ENCODE data around the gene ARHGEF17. TPM values are rescaled to one million over a fixed set of nuclear protein-coding genes. Genes with fewer than 3 reads are reported as not detected.

ARHGEF17 gene
- total RNA-seq, 2 donors from 2014 or later, result 6.8 to 14.4 TPM

GRCh38 chr11:73288873-73289707, 19.0 kb upstream of the ARHGEF17 start:
- ATAC-seq, result peak; percentile 83
- intact Hi-C loops (cut with DNase I, micrococcal nuclease), result no loop called here
- DNase-seq, result peak; percentile 66 to 68

- no peak for ATAC-seq
- intact Hi-C loops (cut with DNase I, micrococcal nuclease), result no loop called here
- DNase-seq, result no peak
These were observed 17.5 kb upstream of the ARHGEF17 start for GRCh38 chr11:73290536-73290935.

- no peak for DNase-seq
- intact Hi-C loops (cut with DNase I, micrococcal nuclease), result no loop called here
These were observed 16.9 kb upstream of the ARHGEF17 start for GRCh38 chr11:73291196-73291595.

GRCh38 chr11:73291781-73292524, 16.1 kb upstream of the ARHGEF17 start:
- intact Hi-C loops (cut with DNase I, micrococcal nuclease), result no loop called here
- ATAC-seq, result no peak
- DNase-seq, result no peak

More at GRCh38 chr11:73291196-73291595, 16.9 kb upstream of the ARHGEF17 start:
- no peak for ATAC-seq

GRCh38 chr11:73292525-73292894, 15.6 kb upstream of the ARHGEF17 start:
- intact Hi-C loops (cut with DNase I, micrococcal nuclease), result no loop called here
- DNase-seq (no peak), ATAC-seq (no peak)

- no peak for ATAC-seq
- no peak for DNase-seq
- intact Hi-C loops (cut with DNase I, micrococcal nuclease), result no loop called here
These were observed 14.6 kb upstream of the ARHGEF17 start for GRCh38 chr11:73293356-73293936.

GRCh38 chr11:73294604-73295003, 13.5 kb upstream of the ARHGEF17 start:
- DNase-seq, result no peak
- intact Hi-C loops (cut with DNase I, micrococcal nuclease), result no loop called here
- no peak for ATAC-seq

GRCh38 chr11:73295241-73295995, 12.7 kb upstream of the ARHGEF17 start:
- ATAC-seq (peak; percentile 62), DNase-seq (peak in 1 of 2 donors; percentile 73)
- intact Hi-C loops (cut with DNase I, micrococcal nuclease), result no loop called here

- no peak for ATAC-seq
- DNase-seq, result no peak
- intact Hi-C loops (cut with DNase I, micrococcal nuclease), result no loop called here
These were observed 12.1 kb upstream of the ARHGEF17 start for GRCh38 chr11:73295996-73296318.

- ATAC-seq (no peak), DNase-seq (no peak)
- intact Hi-C loops (cut with DNase I, micrococcal nuclease), result no loop called here
These were observed 11.4 kb upstream of the ARHGEF17 start for GRCh38 chr11:73296501-73297230.

GRCh38 chr11:73297231-73297590, 10.9 kb upstream of the ARHGEF17 start:
- DNase-seq, result no peak
- no peak for ATAC-seq
- intact Hi-C loops (cut with DNase I, micrococcal nuclease), result no loop called here

- ATAC-seq (no peak), DNase-seq (no peak)
- intact Hi-C loops (cut with DNase I, micrococcal nuclease), result no loop called here
These were observed 10.4 kb upstream of the ARHGEF17 start for GRCh38 chr11:73297702-73298101.

- DNase-seq (no peak), ATAC-seq (no peak)
- intact Hi-C loops (cut with DNase I, micrococcal nuclease), result no loop called here
These were observed 9.8 kb upstream of the ARHGEF17 start for GRCh38 chr11:73298233-73298632.

- intact Hi-C loops (cut with DNase I, micrococcal nuclease), result loop anchor here in 1 of 2 donors (5.0 kb wide), 1 partner anchor 38 kb away; no protein-coding TSS in a partner anchor
- DNase-seq, result no peak
- ATAC-seq, result no peak
These were observed 8.3 kb upstream of the ARHGEF17 start for GRCh38 chr11:73299751-73300150.

- intact Hi-C loops (cut with DNase I, micrococcal nuclease), result no loop called here
- DNase-seq (no peak), ATAC-seq (no peak)
These were observed 1.8 kb upstream of the ARHGEF17 start for GRCh38 chr11:73306069-73306841.

- no peak for DNase-seq
- intact Hi-C loops (cut with DNase I, micrococcal nuclease), result no loop called here
- no peak for ATAC-seq
These were observed 1.1 kb upstream of the ARHGEF17 start for GRCh38 chr11:73306977-73307322.

- intact Hi-C loops (cut with DNase I, micrococcal nuclease), result no loop called here
- DNase-seq, result peak; percentile 96 to 99
- peak; percentile 75 for ATAC-seq
These were observed 613 bp upstream of the ARHGEF17 start for GRCh38 chr11:73307323-73308002.

Data from left colon (tissue), 2 donors.